Medulla oblongata (tissue), 1 donor: ENCODE results near the gene HAVCR1.
"Not testable (repeated sequence)": the region's sequence is repeated elsewhere in the genome, so short reads cannot be mapped to it uniquely, and the experiment has no call there.

ENCODE experiments used
- DNase-seq: peaks from one replicate; pipeline ENCODE4 v3.0.0-alpha.2; 2015; ENCODE audit errors: extremely low spot score

Gene HAVCR1

GRCh38 chr5:157049605-157050004 is 9.3 kb downstream of the HAVCR1 start:
- no peak for DNase-seq

- DNase-seq = no peak
Measured at GRCh38 chr5:157047898-157048297, 11.0 kb downstream of the HAVCR1 start.

- not testable (repeated sequence) for DNase-seq
Measured at GRCh38 chr5:157047016-157047415, 11.9 kb downstream of the HAVCR1 start.

- DNase-seq = no peak
Measured at GRCh38 chr5:157046041-157046440, 12.9 kb downstream of the HAVCR1 start.

GRCh38 chr5:157045601-157046000 is 13.3 kb downstream of the HAVCR1 start:
- no peak for DNase-seq

- no peak for DNase-seq
Measured at GRCh38 chr5:157038568-157039187, 20.2 kb downstream of the HAVCR1 start.

- not testable (repeated sequence) for DNase-seq
Measured at GRCh38 chr5:157034106-157035072, 24.5 kb downstream of the HAVCR1 start.

- no peak for DNase-seq
Measured at GRCh38 chr5:157033071-157033583, 25.8 kb downstream of the HAVCR1 start.

- DNase-seq = no peak
Measured at GRCh38 chr5:157030692-157031091, 28.2 kb downstream of the HAVCR1 start.

- DNase-seq = no peak
Measured at GRCh38 chr5:157029457-157029856, 29.5 kb downstream of the HAVCR1 start.

- not testable (repeated sequence) for DNase-seq
Measured at GRCh38 chr5:157027663-157028062, 31.3 kb downstream of the HAVCR1 start.

- DNase-seq = no peak
Measured at GRCh38 chr5:157026789-157027424, 32.0 kb downstream of the HAVCR1 start.

GRCh38 chr5:157025093-157025698 is 33.7 kb downstream of the HAVCR1 start:
- no peak for DNase-seq

- no peak for DNase-seq
Measured at GRCh38 chr5:157024208-157024959, 34.5 kb downstream of the HAVCR1 start.

- no peak for DNase-seq
Measured at GRCh38 chr5:157022024-157022423, 36.9 kb downstream of the HAVCR1 start.

- DNase-seq = no peak
Measured at GRCh38 chr5:157020511-157021222, 38.2 kb downstream of the HAVCR1 start.

GRCh38 chr5:157020002-157020401 is 38.9 kb downstream of the HAVCR1 start:
- DNase-seq = no peak

- not testable (repeated sequence) for DNase-seq
Measured at GRCh38 chr5:157014143-157014542, 44.8 kb downstream of the HAVCR1 start.

GRCh38 chr5:157006262-157006661 is 52.7 kb downstream of the HAVCR1 start:
- DNase-seq = no peak

GRCh38 chr5:157004893-157005551 is 53.9 kb downstream of the HAVCR1 start:
- no peak for DNase-seq
